ENCODE data around the gene F10.

DNA sequence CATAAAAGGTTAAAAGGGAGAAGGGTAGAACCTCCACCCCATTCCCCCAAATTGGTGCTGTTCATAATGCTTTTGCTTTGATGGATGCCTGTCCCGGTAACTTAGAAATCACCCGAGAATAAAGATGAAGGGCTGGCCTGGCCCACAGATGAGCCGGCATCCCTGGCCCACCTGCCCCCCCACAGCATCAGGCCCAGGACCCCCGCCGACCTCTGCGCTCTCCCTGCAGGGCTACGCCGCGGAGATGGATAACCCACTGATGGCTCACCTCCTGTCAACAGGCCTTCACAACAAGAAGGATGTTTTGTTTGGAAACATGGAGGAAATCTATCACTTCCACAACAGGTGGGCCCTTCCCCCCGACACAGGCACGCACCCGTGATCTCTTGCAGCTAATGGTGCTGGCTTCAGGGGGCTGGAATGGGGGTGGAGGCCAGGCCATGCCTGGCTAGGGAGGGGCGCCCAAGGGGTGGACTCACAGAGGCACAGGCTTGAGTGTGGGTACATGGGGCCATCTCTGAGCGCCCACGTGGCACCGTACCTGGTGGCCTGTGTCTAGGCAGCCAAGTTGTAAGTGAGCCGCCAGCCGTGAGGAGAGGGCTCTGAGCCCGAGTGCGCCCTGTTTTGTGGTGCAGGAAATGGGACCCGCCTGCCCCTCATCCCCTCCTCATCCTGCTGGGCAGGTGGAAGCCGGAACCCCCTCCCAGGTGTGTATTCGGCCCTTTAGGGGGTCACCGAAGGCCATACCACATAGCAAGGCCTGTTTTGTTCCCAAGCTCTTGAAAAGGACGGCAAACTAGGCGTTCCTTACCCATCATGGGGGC, 40.2 kb upstream of the F10 start:
- TF ChIP-seq, protein P1, sequence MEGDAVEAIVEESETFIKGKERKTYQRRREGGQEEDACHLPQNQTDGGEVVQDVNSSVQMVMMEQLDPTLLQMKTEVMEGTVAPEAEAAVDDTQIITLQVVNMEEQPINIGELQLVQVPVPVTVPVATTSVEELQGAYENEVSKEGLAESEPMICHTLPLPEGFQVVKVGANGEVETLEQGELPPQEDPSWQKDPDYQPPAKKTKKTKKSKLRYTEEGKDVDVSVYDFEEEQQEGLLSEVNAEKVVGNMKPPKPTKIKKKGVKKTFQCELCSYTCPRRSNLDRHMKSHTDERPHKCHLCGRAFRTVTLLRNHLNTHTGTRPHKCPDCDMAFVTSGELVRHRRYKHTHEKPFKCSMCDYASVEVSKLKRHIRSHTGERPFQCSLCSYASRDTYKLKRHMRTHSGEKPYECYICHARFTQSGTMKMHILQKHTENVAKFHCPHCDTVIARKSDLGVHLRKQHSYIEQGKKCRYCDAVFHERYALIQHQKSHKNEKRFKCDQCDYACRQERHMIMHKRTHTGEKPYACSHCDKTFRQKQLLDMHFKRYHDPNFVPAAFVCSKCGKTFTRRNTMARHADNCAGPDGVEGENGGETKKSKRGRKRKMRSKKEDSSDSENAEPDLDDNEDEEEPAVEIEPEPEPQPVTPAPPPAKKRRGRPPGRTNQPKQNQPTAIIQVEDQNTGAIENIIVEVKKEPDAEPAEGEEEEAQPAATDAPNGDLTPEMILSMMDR (conservative IDR thresholded peaks at IDR 0.05): no peak
- TF ChIP-seq ZFX (IDR thresholded peaks at IDR 0.05): no peak

Measured in C4-2B (cell line).